Esophagus muscularis mucosa (tissue), 3 donors: ENCODE measurements around the gene ADAMTSL1.

ENCODE experiments used
- CTCF ChIP-seq, 3 experiments: fragments of 200-600 bp in 2 of 3; fragments of 450-650 bp in 1 of 3; sonication (generic) in 2 of 3; IDR thresholded peaks; one replicate each; pipeline ENCODE4 v1.5.1; 2017 to 2019; ENCODE audit warnings: antibody characterized with exemption in 3 of 3, mild to moderate bottlenecking in 2 of 3, moderate library complexity in 1 of 3
- POLR2AphosphoS5 ChIP-seq, 2 donors: sonication (generic); formaldehyde crosslinking; IDR thresholded peaks; one replicate each; pipeline ENCODE4 v1.6.1; 2017; ENCODE audit warnings: antibody characterized with exemption in 2 of 2

- TF ChIP-seq POLR2AphosphoS5 (IDR thresholded peaks at IDR 0.05) (no peak), CTCF (IDR thresholded peaks at IDR 0.05) (no peak)
These were observed 272.7 kb downstream of the ADAMTSL1 start for GRCh38 chr9:18746631-18747030.
